HG03045 (cell line): ENCODE measurements around the gene DAZAP1.
A peak's percentile ranks its signal among the peaks of the same experiment; 100 is the strongest.
"Not testable (repeated sequence)": the region's sequence is repeated elsewhere in the genome, so short reads cannot be mapped to it uniquely, and the experiment has no call there.

Experiments
- ATAC-seq: cut with Tn5 transposase; IDR thresholded peaks from one replicate; pipeline ENCODE4 v1.9.1; 2021; ENCODE audit warnings: mild to moderate bottlenecking, moderate library complexity; ENCODE audit not compliant: unreplicated experiment

DAZAP1 gene

DNA sequence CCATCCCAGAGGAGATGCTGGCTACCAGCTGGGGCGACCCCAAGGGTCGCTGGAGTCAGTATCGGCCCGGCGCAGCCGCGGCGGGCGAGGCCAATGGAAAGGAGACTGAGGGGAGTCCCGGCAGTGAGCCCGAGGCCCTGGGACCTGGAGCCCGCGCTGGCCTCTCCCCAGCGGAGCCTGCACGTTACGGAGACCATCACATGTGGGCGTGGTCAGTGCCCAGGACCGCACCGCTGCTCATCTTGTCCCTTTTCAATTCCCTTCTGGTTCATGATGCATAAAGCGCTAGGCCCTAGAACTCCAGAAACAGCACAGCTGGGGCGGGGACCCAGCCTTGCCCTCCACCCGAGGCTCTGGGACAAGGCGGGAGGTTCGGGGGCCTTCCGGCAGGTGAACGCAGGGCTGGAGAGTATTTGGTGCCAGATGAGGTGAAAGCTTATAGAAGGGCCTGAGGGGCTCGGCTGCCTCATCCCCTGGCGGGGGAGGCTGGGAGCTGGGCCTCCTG, 63.7 kb downstream of the DAZAP1 start:
- no peak for ATAC-seq

DNA sequence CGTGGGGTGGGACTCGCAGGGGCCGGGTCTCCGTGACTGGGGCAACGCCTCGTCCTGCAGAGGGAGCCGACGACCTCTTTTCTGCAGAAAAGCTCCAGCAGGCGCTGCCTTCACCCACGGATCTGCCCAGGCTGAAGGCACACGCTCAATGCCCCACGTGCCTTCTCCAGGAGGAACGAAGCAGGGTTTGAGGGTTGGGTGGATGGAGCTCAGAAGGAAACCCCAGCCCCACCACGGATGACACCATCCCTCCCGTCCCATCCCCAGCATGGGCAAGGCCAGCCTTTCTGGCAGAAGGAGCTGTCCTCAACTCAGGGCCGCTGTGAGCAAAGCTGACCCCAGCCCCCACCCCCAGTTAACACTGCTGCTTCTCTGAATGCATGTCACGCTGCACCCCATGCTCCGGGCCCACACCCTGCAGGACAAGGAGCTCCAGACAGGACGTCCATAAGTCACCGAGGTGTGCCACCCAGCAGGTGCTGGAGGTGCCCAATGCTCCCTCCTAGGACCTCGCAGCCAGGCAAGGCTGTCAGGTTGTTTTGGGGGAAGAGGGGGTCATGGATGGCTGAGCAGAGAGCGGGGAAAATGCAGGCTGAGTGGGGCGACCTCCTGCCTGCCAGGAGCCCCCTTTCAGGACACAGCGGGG, 64.3 kb downstream of the DAZAP1 start:
- no peak for ATAC-seq

- ATAC-seq, result no peak
Observed at GRCh38 chr19:1472231-1473084, 65.1 kb downstream of the DAZAP1 start.

DNA sequence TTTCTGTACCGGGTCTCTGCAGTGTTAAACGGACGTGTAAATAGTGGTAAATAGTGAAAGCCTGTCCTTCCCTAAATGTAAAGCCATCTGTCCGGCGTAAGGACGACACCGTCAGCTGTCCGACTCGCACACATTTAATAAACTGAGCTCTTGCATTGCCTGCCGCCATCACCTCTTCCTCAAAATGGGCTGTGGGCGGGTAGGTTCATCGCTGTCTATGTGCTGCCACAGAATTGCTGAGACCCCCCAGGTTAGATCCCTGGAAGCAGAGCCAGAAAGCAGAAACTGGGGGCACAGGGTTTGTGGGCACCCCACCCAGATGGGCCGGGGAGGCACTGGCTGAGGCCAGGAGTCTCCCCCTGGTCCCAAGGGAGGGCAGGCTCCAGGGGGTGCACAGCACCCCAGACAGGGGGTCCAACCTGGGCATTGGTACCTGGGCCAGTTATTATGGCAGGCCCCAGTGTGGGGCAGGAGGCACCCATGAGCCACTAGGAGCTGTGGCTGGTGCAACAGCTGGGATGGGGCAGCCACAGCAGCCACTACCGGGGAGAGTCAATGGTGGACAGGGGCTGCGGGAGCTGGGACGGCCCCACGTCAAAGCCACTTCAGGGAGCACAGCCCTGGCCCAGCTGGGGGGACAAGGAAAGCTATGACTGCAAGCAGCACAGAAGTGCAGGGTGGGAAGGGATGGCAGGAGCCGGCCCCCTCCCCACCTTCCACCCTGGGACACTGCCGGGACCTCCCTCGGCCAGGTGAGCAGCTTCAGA, 65.9 kb downstream of the DAZAP1 start:
- no peak for ATAC-seq

GRCh38 chr19:1474011-1474764, 66.8 kb downstream of the DAZAP1 start:
- ATAC-seq, result no peak

DNA sequence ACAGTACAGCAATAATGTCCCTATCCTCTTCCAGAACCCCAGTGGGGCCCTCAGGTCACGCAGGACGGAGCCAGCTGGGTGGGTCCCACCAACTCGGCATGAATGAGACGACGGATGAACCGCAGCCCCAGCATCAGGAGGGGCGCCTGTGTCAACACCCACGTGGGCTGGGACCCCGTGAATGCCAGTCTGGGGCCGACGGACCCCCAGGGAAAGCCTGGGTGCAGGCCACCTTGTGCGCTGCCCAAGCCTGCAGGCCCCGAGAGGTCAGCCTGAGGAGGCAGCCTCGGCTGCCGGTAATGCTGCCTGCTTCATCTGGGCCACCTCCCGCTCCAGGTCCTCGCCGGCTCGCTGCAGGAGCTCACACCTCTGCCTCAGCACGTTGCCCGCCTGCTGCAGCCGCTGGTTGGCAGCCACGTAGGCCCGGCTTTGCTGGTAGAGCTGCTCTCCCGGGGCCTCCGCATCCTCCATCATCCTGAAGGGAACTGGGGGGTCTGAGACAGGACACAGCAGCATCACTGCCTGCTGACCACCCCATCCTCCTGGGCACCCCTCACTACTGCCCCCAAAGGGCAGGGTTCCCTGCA, 67.5 kb downstream of the DAZAP1 start:
- no peak for ATAC-seq

GRCh38 chr19:1475751-1476437, 68.5 kb downstream of the DAZAP1 start:
- ATAC-seq, result no peak

- ATAC-seq, result not testable (repeated sequence)
Observed at GRCh38 chr19:1477056-1477455, 69.7 kb downstream of the DAZAP1 start.

DNA sequence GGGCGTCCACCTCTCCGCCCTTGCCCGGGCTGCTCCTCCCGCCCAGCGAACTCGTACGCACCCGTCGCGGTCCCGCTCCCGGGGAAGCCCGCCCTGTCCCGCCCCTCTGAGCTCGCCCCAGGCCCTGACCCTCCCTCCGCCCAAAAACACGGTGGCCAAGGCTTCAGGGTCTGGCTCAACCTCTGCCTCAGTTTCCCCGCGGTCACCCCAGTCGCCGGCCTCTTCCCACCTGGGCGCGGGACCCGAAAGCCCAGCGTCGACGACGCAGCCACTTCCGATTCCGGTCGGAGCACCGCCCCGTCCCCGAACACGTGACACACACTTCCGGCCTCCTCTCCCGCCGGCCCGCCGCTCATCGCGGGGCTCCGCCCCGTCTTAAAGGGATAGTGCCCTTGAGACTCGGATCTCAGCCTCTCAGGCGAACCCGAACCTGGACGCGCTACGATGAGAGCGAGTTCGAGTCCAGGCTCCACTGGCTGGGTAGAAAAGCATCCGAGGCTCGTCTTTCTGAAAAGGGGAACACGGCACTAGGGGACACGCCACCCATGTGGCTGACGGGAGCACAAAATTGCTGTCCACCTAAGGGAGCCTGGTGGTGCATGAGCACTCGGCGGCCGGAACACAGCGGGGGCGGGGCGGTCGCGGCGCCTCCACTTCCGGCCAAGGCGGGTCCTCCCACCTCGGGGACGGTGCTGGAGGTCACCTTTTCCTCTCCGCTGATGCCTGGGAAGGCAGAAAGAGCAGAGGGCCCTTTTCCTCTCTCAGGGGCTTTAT, 71.7 kb downstream of the DAZAP1 start, which contains the start of gene C19orf25:
TSS of gene C19orf25 (minus strand) at position 282 of the 774 bp plus-strand sequence. CDS start 312 bp downstream, outside the sequence.
- peak; percentile 74 for ATAC-seq

DNA sequence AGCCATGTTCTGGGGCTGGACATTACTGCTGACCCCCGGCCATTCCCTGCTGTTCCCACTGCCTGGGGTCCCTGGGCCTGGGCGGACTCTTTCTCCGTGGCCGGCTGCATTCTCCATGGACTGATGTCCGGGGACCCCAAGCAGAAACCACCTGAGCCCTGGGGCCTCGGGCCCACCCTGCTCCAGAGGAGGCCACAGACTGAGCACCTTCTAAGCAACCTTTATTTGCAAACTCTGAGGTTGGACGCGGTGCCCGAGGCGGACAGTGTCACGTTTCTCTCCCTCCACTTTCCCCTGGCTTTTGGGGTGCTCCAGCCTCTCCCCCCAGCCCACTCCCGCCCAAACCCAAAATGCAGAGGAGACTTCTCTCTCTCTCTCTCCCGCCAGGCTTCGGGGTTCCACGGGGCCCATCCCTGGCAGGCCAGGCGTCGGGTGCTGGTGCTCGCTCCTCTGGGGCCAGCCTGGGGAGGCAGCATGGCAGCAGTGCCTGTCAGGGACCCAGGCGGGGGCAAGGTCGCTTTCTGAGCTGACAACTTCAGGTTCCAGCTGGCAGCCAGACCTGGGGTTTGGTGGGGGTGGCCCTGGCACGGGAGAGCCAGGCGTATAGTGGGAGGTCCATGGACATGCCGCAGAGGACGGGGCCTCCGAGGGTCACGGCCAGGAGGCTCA, 74.0 kb downstream of the DAZAP1 start:
- ATAC-seq, result no peak

DNA sequence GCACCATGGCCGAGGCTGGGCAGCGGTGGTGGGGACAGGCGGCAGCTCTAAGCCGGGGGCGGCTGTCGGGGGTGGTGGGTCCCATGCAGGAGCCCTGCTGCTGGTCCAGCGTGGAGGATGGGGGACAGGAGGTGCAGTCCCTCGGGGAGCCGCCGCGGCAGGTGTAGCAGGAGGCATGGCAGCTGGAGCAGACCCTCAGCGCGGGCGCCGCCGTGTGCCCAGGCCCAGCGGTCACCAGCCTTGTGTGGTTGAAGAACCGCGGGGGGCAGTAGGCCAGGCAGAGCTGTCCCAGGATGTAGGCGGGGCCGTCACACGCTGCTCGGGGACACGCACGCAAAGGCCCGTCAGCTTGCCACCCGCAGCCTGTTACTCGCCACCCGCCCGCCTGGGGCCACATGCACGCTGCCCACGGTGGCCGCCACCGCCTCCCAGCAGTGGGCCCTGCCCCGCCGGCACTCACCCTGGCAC, 74.5 kb downstream of the DAZAP1 start:
- no peak for ATAC-seq

GRCh38 chr19:1482361-1483130, 75.2 kb downstream of the DAZAP1 start:
- ATAC-seq, result no peak

- no peak for ATAC-seq
Observed at GRCh38 chr19:1483131-1483978, 76.0 kb downstream of the DAZAP1 start.

DNA sequence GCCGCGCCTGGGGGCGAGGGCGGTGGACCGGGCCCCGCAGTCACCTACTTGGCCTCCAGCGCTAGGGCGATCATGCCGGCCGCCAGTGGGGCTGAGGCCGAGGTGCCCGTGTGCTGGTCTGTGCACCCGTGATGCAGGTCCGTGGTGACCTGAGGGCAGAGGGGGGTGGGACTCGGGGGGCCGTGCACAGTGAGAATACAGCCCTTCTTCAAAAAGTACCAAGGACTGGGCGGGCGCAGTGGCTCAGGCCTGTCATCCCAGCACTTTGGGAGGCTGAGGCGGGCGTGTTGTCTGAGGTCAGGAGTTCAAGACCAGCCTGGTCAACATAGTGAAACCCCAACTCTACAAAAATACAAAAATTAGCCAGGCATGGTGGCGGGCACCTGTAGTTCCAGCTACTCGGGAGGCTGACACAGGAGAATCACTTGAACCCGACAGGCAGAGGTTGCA, 76.6 kb downstream of the DAZAP1 start:
- no peak for ATAC-seq
